Esophagus squamous epithelium (tissue), 5 donors: ENCODE measurements around the gene CPN2. TPM values are rescaled to one million over a fixed set of nuclear protein-coding genes. Genes with fewer than 3 reads are reported as not detected.

Experiments
- DNase-seq: peaks from one replicate; lab custom pipeline; 2025; lab: John Stamatoyannopoulos, UW
- H3K27ac ChIP-seq, 4 donors: fragments of 200-600 bp; sonication (generic); one replicate each; pipeline ENCODE4 v1.5.1; 2016 to 2019; ENCODE audit warnings: mild to moderate bottlenecking in 1 of 4
- H3K27me3 ChIP-seq, 4 donors: fragments of 200-600 bp; sonication (generic); 1 replicate in 3 of 4; 2 replicates in 1 of 4; pipeline versions ENCODE4 v1.5.1 to v1.6.0; 2017 to 2021; ENCODE audit warnings: antibody characterized with exemption in 1 of 4
- H3K36me3 ChIP-seq, 3 donors: fragments of 200-600 bp; sonication (generic); one replicate each; pipeline ENCODE4 v1.5.1; 2016 to 2019
- H3K4me1 ChIP-seq, 3 donors: fragments of 200-600 bp; sonication (generic); one replicate each; pipeline ENCODE4 v1.5.1; 2017 to 2019
- H3K4me3 ChIP-seq, 4 donors: fragments of 200-600 bp; sonication (generic); 1 replicate in 3 of 4; 2 replicates in 1 of 4; pipeline ENCODE4 v1.5.1; 2016 to 2019; ENCODE audit warnings: mild to moderate bottlenecking in 2 of 4, moderate library complexity in 1 of 4
- H3K9me3 ChIP-seq, 3 donors: fragments of 200-600 bp; sonication (generic); one replicate each; pipeline ENCODE4 v1.5.1; 2016 to 2019
- POLR2A ChIP-seq, 4 donors: fragments of 450-650 bp; IDR thresholded peaks; one replicate each; pipeline ENCODE4 v1.6.1; 2017; ENCODE audit warnings: antibody characterized with exemption in 4 of 4, mild to moderate bottlenecking in 4 of 4, moderate library complexity in 3 of 4
- WGBS, 2 donors: methylation state at CpG; one replicate each; pipeline ENCODE4 v1.1.5; 2018; 5-methylcytosine and 5-hydroxymethylcytosine counted together
- intact Hi-C: fragments of 100-400 bp; cut with DNase I; formaldehyde crosslinking; loops from one replicate; pipeline ENCODE4 v1.15.0; 2022
- total RNA-seq, 4 donors: library from RNA; depleted of rRNA; stranded (reverse); fragments of >200 nt; gene quantifications; one replicate each; pipeline ENCODE4 v1.1.0, GENCODE V29; 2016
- TF ChIP-seq, protein P1 (sequence below), 6 experiments: fragments of 450-650 bp in 4 of 6; fragments of 200-600 bp in 2 of 6; sonication (generic) in 2 of 6; IDR thresholded peaks; one replicate each; pipeline ENCODE4 v1.5.1; 2016 to 2019; ENCODE audit warnings: antibody characterized with exemption in 6 of 6, mild to moderate bottlenecking in 4 of 6, moderate library complexity in 4 of 6
- donor health status: DM: yes; HTN: yes; CAD: no.

CPN2 gene
- total RNA-seq, 4 donors from 2014 or later = not detected

DNA sequence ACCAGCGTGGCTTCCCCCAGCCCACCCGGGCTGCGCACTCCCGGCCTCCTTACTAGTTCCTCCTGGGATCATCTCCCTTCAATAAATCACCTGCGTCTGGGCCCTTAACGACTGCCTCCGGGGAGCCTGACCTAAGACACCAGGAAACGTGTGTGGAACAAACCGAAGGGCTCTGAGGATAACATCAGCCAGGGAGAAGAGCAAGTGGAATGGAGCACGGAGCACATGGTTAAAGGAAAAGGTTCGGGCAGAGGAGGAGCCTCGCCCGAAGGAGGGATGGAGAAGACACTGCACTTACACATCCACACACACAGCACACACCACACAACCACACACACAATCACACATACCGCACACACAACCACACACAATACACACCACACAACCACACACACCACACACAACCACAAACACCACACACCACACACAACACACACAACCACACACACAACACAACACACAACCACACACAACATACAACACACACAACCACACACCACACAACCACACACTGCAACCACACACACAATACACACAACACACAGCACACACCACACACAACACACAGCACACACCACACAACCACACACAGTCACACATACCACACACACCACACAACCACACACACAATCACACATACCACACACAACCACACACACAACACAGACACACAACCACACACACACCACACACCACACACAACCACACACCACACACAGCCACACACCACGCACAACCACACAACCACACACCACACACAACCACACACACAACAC lies 24.7 kb downstream of the CPN2 start:
- H3K27ac ChIP-seq = peak overlapping the region in 2 of 4 donors; percentile 17 to 48
- H3K4me1 ChIP-seq = peaks cover 20 to 71% (median 25%) of the 10 kb centered on the region in 3 donors
- no peaks in the 10 kb centered on the region for H3K36me3 ChIP-seq
- intact Hi-C loops = no loop called here
- peaks cover 0 to 15% (median 0%) of the 10 kb centered on the region in 4 donors for H3K27me3 ChIP-seq
- 52 to 87% methylated on average over 5 to 8 of the region's 15 CpGs for WGBS, 2 donors
- DNase-seq = no peak
- no peak overlapping the region for H3K4me3 ChIP-seq
- no peaks in the 10 kb centered on the region for H3K9me3 ChIP-seq
- TF ChIP-seq, protein P1, sequence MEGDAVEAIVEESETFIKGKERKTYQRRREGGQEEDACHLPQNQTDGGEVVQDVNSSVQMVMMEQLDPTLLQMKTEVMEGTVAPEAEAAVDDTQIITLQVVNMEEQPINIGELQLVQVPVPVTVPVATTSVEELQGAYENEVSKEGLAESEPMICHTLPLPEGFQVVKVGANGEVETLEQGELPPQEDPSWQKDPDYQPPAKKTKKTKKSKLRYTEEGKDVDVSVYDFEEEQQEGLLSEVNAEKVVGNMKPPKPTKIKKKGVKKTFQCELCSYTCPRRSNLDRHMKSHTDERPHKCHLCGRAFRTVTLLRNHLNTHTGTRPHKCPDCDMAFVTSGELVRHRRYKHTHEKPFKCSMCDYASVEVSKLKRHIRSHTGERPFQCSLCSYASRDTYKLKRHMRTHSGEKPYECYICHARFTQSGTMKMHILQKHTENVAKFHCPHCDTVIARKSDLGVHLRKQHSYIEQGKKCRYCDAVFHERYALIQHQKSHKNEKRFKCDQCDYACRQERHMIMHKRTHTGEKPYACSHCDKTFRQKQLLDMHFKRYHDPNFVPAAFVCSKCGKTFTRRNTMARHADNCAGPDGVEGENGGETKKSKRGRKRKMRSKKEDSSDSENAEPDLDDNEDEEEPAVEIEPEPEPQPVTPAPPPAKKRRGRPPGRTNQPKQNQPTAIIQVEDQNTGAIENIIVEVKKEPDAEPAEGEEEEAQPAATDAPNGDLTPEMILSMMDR (IDR thresholded peaks at IDR 0.05) = no peak
- no peak for TF ChIP-seq POLR2A (IDR thresholded peaks at IDR 0.05)

GRCh38 chr3:194325424-194326153 lies 25.5 kb downstream of the CPN2 start:
- no peak for DNase-seq
- no peaks in the 10 kb centered on the region for H3K36me3 ChIP-seq
- no peak for TF ChIP-seq POLR2A (IDR thresholded peaks at IDR 0.05)
- TF ChIP-seq, protein P1 (IDR thresholded peaks at IDR 0.05) = no peak
- WGBS, 2 donors = 74 to 75% methylated on average over 2 to 7 of the region's 15 CpGs
- intact Hi-C loops = no loop called here
- no peak overlapping the region for H3K4me3 ChIP-seq
- H3K4me1 ChIP-seq = peaks cover 17 to 71% (median 20%) of the 10 kb centered on the region in 3 donors
- H3K27me3 ChIP-seq = peaks cover 0 to 15% (median 0%) of the 10 kb centered on the region in 4 donors
- no peaks in the 10 kb centered on the region for H3K9me3 ChIP-seq
- H3K27ac ChIP-seq = peak overlapping the region in 2 of 4 donors; percentile 17 to 48

- Histone ChIP-seq H3K4me3 (no peak overlapping the region), H3K27ac (peak overlapping the region in 1 of 4 donors; percentile 93), H3K36me3 (no peaks in the 10 kb centered on the region), H3K4me1 (peaks cover 11 to 71% (median 20%) of the 10 kb centered on the region in 3 donors), H3K27me3 (peaks cover 0 to 15% (median 0%) of the 10 kb centered on the region in 4 donors), H3K9me3 (no peaks in the 10 kb centered on the region)
- TF ChIP-seq, protein P1 (IDR thresholded peaks at IDR 0.05) = no peak
- no peak for TF ChIP-seq POLR2A (IDR thresholded peaks at IDR 0.05)
- no peak for DNase-seq
- 92 to 93% methylated on average over 3 of the region's 3 CpGs for WGBS, 2 donors
- intact Hi-C loops = no loop called here
These were observed 26.3 kb downstream of the CPN2 start for GRCh38 chr3:194324823-194325327.

- intact Hi-C loops = no loop called here
- Histone ChIP-seq H3K36me3 (no peaks in the 10 kb centered on the region), H3K27ac (peak overlapping the region; percentile 64 to 94 (median 93)), H3K9me3 (peaks cover 0 to under 1% (median 0%) of the 10 kb centered on the region in 3 donors), H3K27me3 (peaks cover 0 to 15% (median 0%) of the 10 kb centered on the region in 4 donors), H3K4me3 (peak overlapping the region in 3 of 4 donors; percentile 25 to 40 (median 28)), H3K4me1 (peaks cover 11 to 64% (median 20%) of the 10 kb centered on the region in 3 donors)
- no peak for DNase-seq
- TF ChIP-seq, protein P1 (IDR thresholded peaks at IDR 0.05) = no peak
- no peak for TF ChIP-seq POLR2A (IDR thresholded peaks at IDR 0.05)
- WGBS, 2 donors = 34 to 46% methylated on average over 17 to 27 of the region's 39 CpGs
These were observed 27.1 kb downstream of the CPN2 start for GRCh38 chr3:194323785-194324735.
